ENCODE results near the gene ROS1.

The ROS1 gene

GRCh38 chr6:117311726-117312125, 114.0 kb downstream of the ROS1 start:
- no peak for DNase-seq (ENCODE audit: low read depth in 2 of 3, low spot score in 1 of 3)

DNA sequence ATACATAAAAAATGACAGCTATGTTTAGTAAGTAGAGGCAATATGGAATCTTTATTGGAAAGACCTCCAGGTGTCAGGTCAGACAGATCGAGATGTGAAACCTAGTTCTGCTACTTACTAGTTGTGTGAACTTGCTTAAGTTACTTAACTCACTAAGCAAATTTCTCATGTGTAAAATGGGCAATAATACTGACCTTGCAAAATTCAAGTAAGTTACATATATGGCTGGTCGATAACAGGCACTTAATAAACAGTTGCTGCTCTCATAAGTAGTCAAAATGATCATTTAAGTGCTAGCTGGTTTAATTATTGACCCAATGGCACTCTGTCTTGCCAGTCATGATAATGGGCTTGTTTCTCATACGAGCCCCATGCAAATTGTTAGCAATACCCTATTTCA, 114.4 kb downstream of the ROS1 start:
- DNase-seq (ENCODE audit: low read depth in 2 of 3, low spot score in 1 of 3) = no peak

- DNase-seq (ENCODE audit: low read depth in 2 of 3, low spot score in 1 of 3) = no peak
Measured at GRCh38 chr6:117309611-117310010, 116.1 kb downstream of the ROS1 start.

- no peak for DNase-seq (ENCODE audit: low read depth in 2 of 3, low spot score in 1 of 3)
Measured at GRCh38 chr6:117309069-117309468, 116.7 kb downstream of the ROS1 start.

GRCh38 chr6:117307655-117308054, 118.1 kb downstream of the ROS1 start:
- no peak for DNase-seq (ENCODE audit: low read depth in 2 of 3, low spot score in 1 of 3)

- no peak for DNase-seq (ENCODE audit: low read depth in 2 of 3, low spot score in 1 of 3)
Measured at GRCh38 chr6:117306227-117306790, 119.4 kb downstream of the ROS1 start.

GRCh38 chr6:117304446-117304845, 121.3 kb downstream of the ROS1 start:
- no peak for DNase-seq (ENCODE audit: low read depth in 2 of 3, low spot score in 1 of 3)

DNA sequence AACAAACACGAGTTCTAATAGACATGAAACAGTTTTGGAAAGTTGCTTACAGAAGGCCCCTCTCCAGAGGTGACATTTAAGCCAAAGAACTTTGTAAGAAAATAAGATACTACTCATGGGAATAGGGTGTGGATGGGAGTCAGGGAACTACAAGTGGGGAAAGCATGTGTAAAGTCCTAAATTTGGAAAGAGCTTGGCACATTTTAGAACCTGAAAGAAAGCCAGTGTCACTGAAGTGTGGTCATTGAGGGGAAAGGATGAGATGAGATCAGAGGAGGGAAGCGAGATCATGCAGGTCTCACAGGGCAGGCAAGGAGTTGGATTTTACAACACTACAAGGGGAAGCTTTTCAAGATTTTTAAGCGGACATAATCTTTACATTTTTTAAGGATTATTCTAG, 122.4 kb downstream of the ROS1 start:
- no peak for DNase-seq (ENCODE audit: low read depth in 2 of 3, low spot score in 1 of 3)

DNA sequence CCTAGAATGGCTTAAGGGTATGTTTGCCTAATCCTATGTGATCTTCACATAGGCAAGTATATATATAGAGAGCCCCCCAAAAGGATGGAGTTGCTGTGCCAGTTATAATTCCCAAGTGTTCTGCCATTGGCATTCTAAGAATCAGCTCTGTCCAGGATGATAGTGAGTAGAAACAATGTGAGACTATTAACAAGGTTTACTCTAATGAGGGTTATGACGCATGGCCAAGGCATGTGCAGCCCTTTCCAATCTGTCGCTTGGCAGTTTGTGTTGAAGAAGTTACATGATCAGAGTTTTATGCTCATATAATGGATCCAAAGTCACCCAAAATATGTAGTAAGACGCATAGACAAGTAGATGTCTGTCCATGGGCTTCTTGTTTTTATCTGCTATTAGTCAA, 126.8 kb downstream of the ROS1 start:
- DNase-seq (ENCODE audit: low read depth in 2 of 3, low spot score in 1 of 3) = no peak

GRCh38 chr6:117290173-117290846, 135.4 kb downstream of the ROS1 start:
- DNase-seq (ENCODE audit: low read depth in 2 of 3, low spot score in 1 of 3) = no peak

DNA sequence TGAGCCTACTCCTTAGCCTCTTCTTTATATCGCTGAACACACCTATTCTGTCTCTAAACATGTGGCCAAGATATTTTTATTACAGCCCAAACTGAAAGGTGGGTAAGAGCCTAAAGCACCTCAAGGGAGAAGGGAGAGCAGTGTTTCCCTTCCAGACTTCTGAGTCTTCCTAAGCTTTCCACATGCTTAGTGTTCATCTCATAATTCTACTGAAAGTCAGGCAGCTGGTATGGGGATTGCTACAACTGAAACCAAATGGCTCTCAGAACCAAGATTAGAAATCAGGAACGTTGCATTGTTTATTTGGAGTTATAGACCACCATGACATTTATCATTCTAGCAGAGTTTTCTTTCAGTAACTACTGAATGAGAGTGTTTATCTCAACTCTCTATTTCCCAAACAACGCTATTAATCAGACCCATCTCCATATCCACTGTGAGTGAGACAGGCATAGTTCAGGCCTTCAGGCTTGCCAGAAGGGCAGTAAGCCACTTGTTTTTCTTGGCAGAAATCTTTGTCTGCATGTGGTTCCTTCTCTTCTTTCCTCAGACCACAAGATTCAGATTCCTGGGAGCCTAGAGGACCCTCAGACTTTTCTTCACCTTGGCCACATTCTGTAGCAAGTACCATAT, 137.5 kb downstream of the ROS1 start:
- no peak for DNase-seq (ENCODE audit: low read depth in 2 of 3, low spot score in 1 of 3)

GRCh38 chr6:117280922-117281321, 144.8 kb downstream of the ROS1 start:
- no peak for DNase-seq (ENCODE audit: low read depth in 2 of 3, low spot score in 1 of 3)

- DNase-seq (ENCODE audit: low read depth in 2 of 3, low spot score in 1 of 3) = no peak
Measured at GRCh38 chr6:117276778-117277316, 148.9 kb downstream of the ROS1 start.

DNA sequence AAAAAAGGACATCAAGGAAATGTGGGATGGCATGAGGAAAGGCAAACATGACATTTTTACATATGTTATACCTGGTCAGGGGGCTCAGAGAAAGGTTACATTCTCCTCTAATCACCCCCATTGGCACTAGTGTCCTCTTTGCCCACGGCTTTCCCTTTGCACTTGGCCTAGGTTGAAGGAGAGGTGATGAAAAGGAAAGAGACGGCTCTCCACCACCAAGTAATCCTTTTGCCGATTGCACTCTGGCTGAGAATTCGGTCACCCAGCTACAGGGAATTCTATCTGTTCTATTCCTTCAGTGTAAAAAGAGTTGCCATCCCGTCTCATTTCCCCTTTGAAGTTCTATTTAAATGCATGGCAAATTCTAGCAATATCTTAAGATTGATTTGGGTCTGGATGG, 150.0 kb downstream of the ROS1 start:
- DNase-seq (ENCODE audit: low read depth in 2 of 3, low spot score in 1 of 3) = no peak

DNA sequence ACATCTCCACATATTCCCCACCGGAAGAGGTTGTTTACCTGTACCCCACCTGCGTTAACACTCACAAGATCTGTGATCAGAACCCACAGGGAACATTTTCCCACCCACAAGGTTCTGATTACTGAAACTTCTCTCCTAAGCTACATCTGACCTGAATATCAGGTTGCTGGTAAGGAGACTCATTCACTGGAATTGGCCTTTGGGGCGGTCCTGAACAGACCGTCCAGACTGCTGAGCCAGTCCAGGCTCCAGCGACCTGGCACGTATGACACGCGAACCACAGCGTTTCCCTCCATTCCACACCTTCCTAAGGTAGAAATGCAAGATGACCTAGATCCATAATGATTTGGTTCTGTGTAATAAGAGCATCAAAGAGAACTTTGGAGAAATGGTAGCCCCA, 150.5 kb downstream of the ROS1 start:
- DNase-seq (ENCODE audit: low read depth in 2 of 3, low spot score in 1 of 3) = no peak

- no peak for DNase-seq (ENCODE audit: low read depth in 2 of 3, low spot score in 1 of 3)
Measured at GRCh38 chr6:117272891-117273290, 152.9 kb downstream of the ROS1 start.

- DNase-seq (ENCODE audit: low read depth in 2 of 3, low spot score in 1 of 3) = no peak
Measured at GRCh38 chr6:117272032-117272866, 153.5 kb downstream of the ROS1 start.

DNA sequence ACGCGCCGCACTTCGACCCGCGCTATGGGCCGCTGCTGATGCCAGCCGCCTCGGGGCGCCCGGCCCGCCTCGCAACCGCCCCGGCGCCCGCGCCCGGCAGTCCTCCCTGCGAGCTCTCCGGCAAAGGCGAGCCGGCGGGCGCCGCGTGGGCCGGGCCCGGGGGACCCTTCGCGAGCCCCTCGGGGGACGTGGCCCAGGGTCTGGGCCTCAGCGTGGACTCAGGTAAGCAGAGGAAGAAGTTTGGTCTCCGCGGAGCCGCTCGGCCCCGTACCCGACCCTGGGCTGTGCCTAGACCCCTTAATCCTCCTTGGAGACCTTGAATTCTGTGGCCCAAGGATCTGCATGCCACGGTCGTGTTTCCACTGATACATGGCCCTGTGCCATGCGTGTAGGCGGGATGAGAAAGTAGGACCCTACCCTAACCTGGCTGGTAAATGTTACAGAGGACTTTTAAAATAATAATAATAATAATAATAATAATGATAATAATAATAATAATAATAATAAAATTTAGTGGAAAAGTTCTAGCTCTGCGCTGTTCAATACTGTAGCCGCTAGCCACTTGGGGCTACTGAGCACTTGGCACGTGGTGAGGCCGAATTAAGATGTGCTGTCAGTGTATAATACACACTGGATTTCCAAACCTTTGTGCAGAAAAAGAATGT, 154.8 kb downstream of the ROS1 start:
- no peak for DNase-seq (ENCODE audit: low read depth in 2 of 3, low spot score in 1 of 3)

DNA sequence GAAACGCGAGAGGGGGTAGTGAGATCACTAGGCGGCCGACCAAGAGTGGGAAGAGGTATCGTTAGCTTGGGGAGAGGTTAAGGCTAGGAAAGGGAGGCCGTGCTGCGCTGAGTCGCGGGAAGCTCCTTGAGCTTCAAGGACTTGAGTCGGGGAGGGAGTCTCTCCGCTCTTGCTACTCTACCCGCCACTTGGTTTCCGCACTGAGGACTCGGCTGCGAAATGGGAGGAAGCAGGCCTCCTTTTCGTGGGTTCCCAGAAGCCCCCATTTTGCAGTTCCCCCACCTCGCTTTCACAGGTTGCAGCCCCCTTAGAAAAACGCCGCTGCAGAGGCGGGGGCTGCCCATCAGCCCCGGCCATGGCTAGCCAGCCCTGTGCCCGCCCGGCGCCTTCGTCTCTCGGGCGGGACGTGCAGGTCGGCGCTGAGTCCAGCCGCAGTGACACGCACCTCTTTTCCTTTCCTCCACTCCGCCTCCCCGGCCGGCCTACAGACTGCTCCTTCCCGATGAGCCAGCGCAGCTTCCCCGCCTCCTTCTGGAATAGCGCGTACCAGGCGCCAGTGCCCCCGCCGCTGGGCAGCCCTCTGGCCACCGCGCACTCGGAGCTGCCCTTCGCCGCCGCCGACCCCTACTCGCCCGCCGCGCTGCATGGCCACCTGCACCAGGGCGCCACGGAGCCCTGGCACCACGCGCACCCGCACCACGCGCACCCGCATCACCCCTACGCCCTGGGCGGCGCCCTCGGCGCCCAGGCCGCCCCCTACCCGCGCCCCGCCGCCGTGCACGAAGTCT, 155.5 kb downstream of the ROS1 start:
- DNase-seq (ENCODE audit: low read depth in 2 of 3, low spot score in 1 of 3) = no peak

GRCh38 chr6:117269638-117270054, 156.1 kb downstream of the ROS1 start:
- no peak for DNase-seq (ENCODE audit: low read depth in 2 of 3, low spot score in 1 of 3)

All from stimulated activated CD4-positive, alpha-beta T cell treated with anti-CD3 and anti-CD28 coated beads, Interleukin-12 subunit alpha, Interleukin-12 subunit beta, amount 100 ng/mL, for 48 hours (primary cell).